Esophagus muscularis mucosa (tissue), 4 donors: ENCODE results near the gene TOP2A. TPM values are rescaled to one million over a fixed set of nuclear protein-coding genes. Genes with fewer than 3 reads are reported as not detected.

ENCODE experiments used
- DNase-seq: peaks from one replicate; pipeline ENCODE4 v3.0.0-alpha.2; 2017; ENCODE audit errors: extremely low spot score
- H3K27ac ChIP-seq, 4 donors: fragments of 200-600 bp; sonication (generic); replicated peaks in 1 of 4; 1 replicate in 3 of 4; 2 replicates in 1 of 4; pipeline ENCODE4 v1.5.1; 2016 to 2019; ENCODE audit warnings: mild to moderate bottlenecking in 1 of 4
- H3K27me3 ChIP-seq, 4 donors: fragments of 200-600 bp; sonication (generic); one replicate each; pipeline versions ENCODE4 v1.5.1 to v1.6.0; 2016 to 2019
- H3K36me3 ChIP-seq, 4 donors: fragments of 200-600 bp; sonication (generic); one replicate each; pipeline ENCODE4 v1.5.1; 2016 to 2019
- H3K4me1 ChIP-seq, 4 donors: fragments of 200-600 bp; sonication (generic); one replicate each; pipeline ENCODE4 v1.5.1; 2016 to 2019
- H3K4me3 ChIP-seq, 4 donors: fragments of 200-600 bp; sonication (generic); 1 replicate in 2 of 4; 2 replicates in 2 of 4; pipeline ENCODE4 v1.5.1; 2016 to 2019; ENCODE audit warnings: mild to moderate bottlenecking in 4 of 4, moderate library complexity in 1 of 4
- H3K9me3 ChIP-seq, 4 donors: fragments of 200-600 bp; sonication (generic); 1 replicate in 3 of 4; 2 replicates in 1 of 4; pipeline ENCODE4 v1.5.1; 2016 to 2019
- CTCF ChIP-seq, 3 experiments: fragments of 200-600 bp in 2 of 3; fragments of 450-650 bp in 1 of 3; sonication (generic) in 2 of 3; IDR thresholded peaks; one replicate each; pipeline ENCODE4 v1.5.1; 2017 to 2019; ENCODE audit warnings: antibody characterized with exemption in 3 of 3, mild to moderate bottlenecking in 2 of 3, moderate library complexity in 1 of 3
- EP300 ChIP-seq: sonication (generic); formaldehyde crosslinking; IDR thresholded peaks from one replicate; pipeline ENCODE4 v1.6.1; 2017; ENCODE audit warnings: antibody characterized with exemption
- POLR2A ChIP-seq: fragments of 450-650 bp; IDR thresholded peaks from one replicate; pipeline ENCODE4 v1.6.1; 2017; ENCODE audit warnings: antibody characterized with exemption, moderate library complexity, mild to moderate bottlenecking, low read depth
- POLR2AphosphoS5 ChIP-seq, 2 donors: sonication (generic); formaldehyde crosslinking; IDR thresholded peaks; one replicate each; pipeline ENCODE4 v1.6.1; 2017; ENCODE audit warnings: antibody characterized with exemption in 2 of 2
- WGBS: methylation state at CpG from one replicate; pipeline ENCODE4 v1.1.5; 2018; 5-methylcytosine and 5-hydroxymethylcytosine counted together
- intact Hi-C: fragments of 100-400 bp; cut with DNase I; formaldehyde crosslinking; loops from one replicate; pipeline ENCODE4 v1.15.1; 2023
- total RNA-seq, 4 donors: library from RNA; depleted of rRNA; stranded (reverse); fragments of >200 nt; gene quantifications; one replicate each; pipeline versions ENCODE4 v1.1.0 to v1.2.1, GENCODE V29; 2016

TOP2A gene
- total RNA-seq, 4 donors from 2014 or later, result under 0.01 to 1.4 (median 0.30) TPM

GRCh38 chr17:40350689-40351358, 66.9 kb downstream of the TOP2A start:
- TF ChIP-seq CTCF (IDR thresholded peaks at IDR 0.05) (no peak), POLR2AphosphoS5 (IDR thresholded peaks at IDR 0.05) (no peak), POLR2A (no peak), EP300 (no peak)
- intact Hi-C loops, result no loop called here
- Histone ChIP-seq H3K4me3 (no peak overlapping the region), H3K4me1 (peaks cover 72 to 94% (median 90%) of the 10 kb centered on the region in 4 donors), H3K36me3 (peaks cover 20 to 73% (median 73%) of the 10 kb centered on the region in 4 donors), H3K27me3 (no peaks in the 10 kb centered on the region), H3K27ac (peak overlapping the region; percentile 44 to 98 (median 96)), H3K9me3 (no peaks in the 10 kb centered on the region)
- DNase-seq, result no peak
- WGBS, result 64% methylated on average over 17 of the region's 17 CpGs

GRCh38 chr17:40349895-40350688, 67.6 kb downstream of the TOP2A start:
- Histone ChIP-seq H3K9me3 (no peaks in the 10 kb centered on the region), H3K36me3 (peaks cover 15 to 66% (median 66%) of the 10 kb centered on the region in 4 donors), H3K4me1 (peaks cover 73 to 94% (median 90%) of the 10 kb centered on the region in 4 donors), H3K4me3 (peak overlapping the region in 1 of 4 donors; percentile 8), H3K27me3 (no peaks in the 10 kb centered on the region), H3K27ac (peak overlapping the region; percentile 96 to 98 (median 96))
- no peak for DNase-seq
- WGBS, result 31% methylated on average over 10 of the region's 19 CpGs
- TF ChIP-seq EP300 (no peak), CTCF (IDR thresholded peaks at IDR 0.05) (no peak), POLR2AphosphoS5 (IDR thresholded peaks at IDR 0.05) (peak in 1 of 2 donors; percentile 2), POLR2A (no peak)
- intact Hi-C loops, result no loop called here

GRCh38 chr17:40349477-40349894, 68.2 kb downstream of the TOP2A start:
- Histone ChIP-seq H3K9me3 (no peaks in the 10 kb centered on the region), H3K4me3 (no peak overlapping the region), H3K36me3 (peaks cover 10 to 62% (median 61%) of the 10 kb centered on the region in 4 donors), H3K27me3 (no peaks in the 10 kb centered on the region), H3K27ac (peak overlapping the region; percentile 96 to 98 (median 96)), H3K4me1 (peaks cover 74 to 94% (median 90%) of the 10 kb centered on the region in 4 donors)
- no peak for DNase-seq
- intact Hi-C loops, result no loop called here
- TF ChIP-seq POLR2AphosphoS5 (IDR thresholded peaks at IDR 0.05), result peak in 1 of 2 donors; percentile 13
- no peak for TF ChIP-seq EP300
- WGBS, result 44% methylated on average over 2 of the region's 10 CpGs

DNA sequence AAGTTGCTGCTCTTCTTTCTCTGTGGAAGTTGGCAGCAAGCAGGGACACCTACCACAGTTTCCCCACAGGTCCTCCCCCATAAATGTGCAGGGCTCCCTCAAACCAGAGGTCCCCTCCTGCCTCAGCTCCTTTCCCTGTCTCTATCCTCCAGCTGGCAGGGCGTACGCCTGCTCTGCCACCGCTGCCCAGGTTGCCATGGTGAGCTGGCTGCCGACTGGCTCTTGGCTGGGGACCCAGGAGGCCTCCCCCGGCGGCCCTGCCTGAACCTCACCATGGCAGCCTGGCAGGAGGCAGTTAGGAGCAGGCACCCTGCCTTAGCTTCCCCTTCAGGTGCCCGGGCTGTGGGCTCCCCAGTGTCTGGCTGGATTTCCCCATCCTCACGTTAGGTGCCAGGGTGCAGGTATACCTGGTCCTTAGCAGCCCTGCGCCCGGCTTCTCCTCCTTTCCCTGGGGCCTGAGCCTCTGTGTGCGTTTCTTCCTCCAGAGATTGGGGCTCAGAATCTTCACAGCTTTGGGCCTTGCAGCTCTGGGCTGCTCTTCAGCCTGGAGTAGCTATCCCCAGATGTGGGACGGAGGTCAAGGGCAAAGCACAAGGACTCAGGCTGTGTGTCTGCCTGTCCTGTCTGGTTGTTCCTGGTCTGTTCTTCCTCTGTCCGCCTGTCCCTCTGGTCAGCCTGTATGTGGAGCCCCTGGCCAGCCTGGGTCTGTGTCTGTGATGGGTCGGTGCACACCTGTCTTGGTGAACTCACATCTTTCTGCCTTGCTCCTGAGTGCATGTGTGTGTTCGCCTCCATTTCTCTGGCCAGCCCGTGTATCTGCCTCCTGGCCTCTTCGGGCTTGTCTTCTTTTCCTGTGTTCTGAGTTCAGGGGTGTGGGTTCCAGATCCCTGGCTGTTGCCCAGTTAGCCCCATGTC, 68.9 kb downstream of the TOP2A start:
- DNase-seq, result no peak
- Histone ChIP-seq H3K36me3 (peaks cover 10 to 57% (median 54%) of the 10 kb centered on the region in 4 donors), H3K27ac (peak overlapping the region; percentile 96 to 98 (median 96)), H3K4me3 (peak overlapping the region in 3 of 4 donors; percentile 30 to 97 (median 87)), H3K27me3 (no peaks in the 10 kb centered on the region), H3K9me3 (no peaks in the 10 kb centered on the region), H3K4me1 (peaks cover 70 to 96% (median 93%) of the 10 kb centered on the region in 4 donors)
- 40% methylated on average over 11 of the region's 17 CpGs for WGBS
- intact Hi-C loops, result no loop called here
- TF ChIP-seq EP300 (no peak), CTCF (IDR thresholded peaks at IDR 0.05) (no peak), POLR2AphosphoS5 (IDR thresholded peaks at IDR 0.05) (no peak)
